ENCODE data around the gene IRX3. TPM values are rescaled to one million over a fixed set of nuclear protein-coding genes. Genes with fewer than 3 reads are reported as not detected.

IRX3 gene
- total and polyA plus RNA-seq, 10 donors: 0.03 to 0.23 (median 0.13) TPM; not detected in 7

DNA sequence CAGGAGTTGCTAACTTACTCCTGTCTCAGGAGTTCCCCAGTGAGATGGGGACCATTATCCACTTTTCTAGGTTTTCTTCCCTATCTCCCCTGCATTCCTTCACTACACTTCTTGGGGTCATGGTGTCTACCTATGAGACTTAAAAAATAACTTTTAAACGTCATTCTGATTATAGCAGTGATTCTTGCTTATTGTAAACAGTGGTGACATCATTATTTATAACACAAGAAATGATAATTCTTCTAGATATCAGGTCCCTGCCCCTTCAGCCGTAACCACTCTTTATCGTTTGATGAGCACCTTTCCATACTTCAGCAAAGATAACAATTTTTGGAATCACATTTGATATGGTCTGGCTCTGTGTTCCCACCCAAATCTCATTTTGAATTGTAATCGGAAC is 27.2 kb upstream of the IRX3 start:
- H3K27ac ChIP-seq: no peak overlapping the region
- H3K4me3 ChIP-seq: no peak overlapping the region
- no peaks in the 10 kb centered on the region for H3K36me3 ChIP-seq
- intact Hi-C loops (cut with DNase I; ENCODE audit: low total_unique reads): no loop called here
- WGBS, 5 donors: 77 to 87% (median 82%) methylated on average over 4 of the region's 4 CpGs
- H3K9me3 ChIP-seq: no peaks in the 10 kb centered on the region
- TF ChIP-seq POLR2AphosphoS5 (IDR thresholded peaks at IDR 0.05) (no peak), POLR2A (IDR thresholded peaks at IDR 0.05) (no peak)
- TF ChIP-seq, protein P1, sequence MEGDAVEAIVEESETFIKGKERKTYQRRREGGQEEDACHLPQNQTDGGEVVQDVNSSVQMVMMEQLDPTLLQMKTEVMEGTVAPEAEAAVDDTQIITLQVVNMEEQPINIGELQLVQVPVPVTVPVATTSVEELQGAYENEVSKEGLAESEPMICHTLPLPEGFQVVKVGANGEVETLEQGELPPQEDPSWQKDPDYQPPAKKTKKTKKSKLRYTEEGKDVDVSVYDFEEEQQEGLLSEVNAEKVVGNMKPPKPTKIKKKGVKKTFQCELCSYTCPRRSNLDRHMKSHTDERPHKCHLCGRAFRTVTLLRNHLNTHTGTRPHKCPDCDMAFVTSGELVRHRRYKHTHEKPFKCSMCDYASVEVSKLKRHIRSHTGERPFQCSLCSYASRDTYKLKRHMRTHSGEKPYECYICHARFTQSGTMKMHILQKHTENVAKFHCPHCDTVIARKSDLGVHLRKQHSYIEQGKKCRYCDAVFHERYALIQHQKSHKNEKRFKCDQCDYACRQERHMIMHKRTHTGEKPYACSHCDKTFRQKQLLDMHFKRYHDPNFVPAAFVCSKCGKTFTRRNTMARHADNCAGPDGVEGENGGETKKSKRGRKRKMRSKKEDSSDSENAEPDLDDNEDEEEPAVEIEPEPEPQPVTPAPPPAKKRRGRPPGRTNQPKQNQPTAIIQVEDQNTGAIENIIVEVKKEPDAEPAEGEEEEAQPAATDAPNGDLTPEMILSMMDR (IDR thresholded peaks at IDR 0.05 in 8 of 11, conservative IDR thresholded peaks at IDR 0.05 in 3 of 11): no peak
- no peaks in the 10 kb centered on the region for H3K4me1 ChIP-seq
- H3K27me3 ChIP-seq (replicated peaks in 1 of 7): peaks cover 0 to 6% (median 0%) of the 10 kb centered on the region in 7 donors
- DNase-seq: no peak

DNA sequence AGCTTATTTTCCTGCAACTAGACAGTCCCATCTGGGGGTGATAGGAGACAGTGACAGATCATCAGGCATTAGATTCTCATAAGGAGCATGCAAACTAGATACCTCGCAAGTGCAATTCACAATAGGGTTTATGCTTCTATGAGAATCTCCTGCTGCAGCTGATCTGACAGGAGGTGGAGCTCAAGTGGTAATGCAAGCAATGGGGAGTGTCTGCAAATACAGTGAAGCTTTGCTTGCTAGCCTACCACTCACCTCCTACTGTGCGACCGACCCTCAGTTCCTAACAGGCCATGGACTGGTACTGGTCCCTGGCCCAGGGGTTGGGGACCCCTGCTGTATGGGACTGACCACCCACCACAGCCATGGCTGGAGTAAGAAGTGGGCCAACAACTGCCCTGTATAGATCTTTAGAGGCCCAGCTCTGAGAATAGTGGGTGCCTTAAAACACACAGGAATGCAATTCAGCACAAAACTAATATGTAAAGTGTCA is 26.0 kb upstream of the IRX3 start:
- 82 to 97% (median 89%) methylated on average over 3 of the region's 3 CpGs for WGBS, 5 donors
- H3K27me3 ChIP-seq (replicated peaks in 1 of 7): peaks cover 0 to 6% (median 0%) of the 10 kb centered on the region in 7 donors
- intact Hi-C loops (cut with DNase I; ENCODE audit: low total_unique reads): no loop called here
- no peak overlapping the region for H3K4me3 ChIP-seq
- TF ChIP-seq, protein P1 (IDR thresholded peaks at IDR 0.05 in 8 of 11, conservative IDR thresholded peaks at IDR 0.05 in 3 of 11): no peak
- DNase-seq: no peak
- H3K27ac ChIP-seq: no peak overlapping the region
- H3K36me3 ChIP-seq: no peaks in the 10 kb centered on the region
- H3K4me1 ChIP-seq: no peaks in the 10 kb centered on the region
- no peaks in the 10 kb centered on the region for H3K9me3 ChIP-seq

DNA sequence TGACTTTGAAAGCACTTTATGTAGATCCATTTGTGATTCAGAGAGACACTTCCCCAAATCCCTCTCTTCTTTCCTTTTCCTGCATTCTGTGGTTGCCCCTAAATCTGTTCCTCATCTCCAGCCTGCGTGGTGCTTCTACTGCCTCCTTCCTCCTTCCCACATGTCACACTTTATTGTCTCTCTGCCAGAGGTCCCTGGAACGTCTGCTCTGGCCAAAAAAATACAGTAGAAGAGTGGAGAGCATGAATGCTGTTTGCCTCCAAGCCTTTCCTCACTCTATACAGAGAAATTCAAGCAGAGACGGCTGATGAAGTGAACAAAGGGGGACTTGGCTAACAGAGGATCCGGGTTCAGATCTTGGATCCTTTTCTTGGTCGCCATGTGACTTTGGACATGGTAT is 22.8 kb upstream of the IRX3 start:
- TF ChIP-seq, protein P1 (IDR thresholded peaks at IDR 0.05 in 8 of 11, conservative IDR thresholded peaks at IDR 0.05 in 3 of 11): no peak
- TF ChIP-seq POLR2AphosphoS5 (IDR thresholded peaks at IDR 0.05) (no peak), POLR2A (IDR thresholded peaks at IDR 0.05) (no peak)
- 52 to 58% (median 54%) methylated on average over 5 of the region's 5 CpGs for WGBS, 5 donors
- Histone ChIP-seq H3K4me1 (no peaks in the 10 kb centered on the region), H3K27ac (no peak overlapping the region), H3K36me3 (no peaks in the 10 kb centered on the region), H3K27me3 (replicated peaks in 1 of 7) (peaks cover 0 to 28% (median 0%) of the 10 kb centered on the region in 7 donors), H3K4me3 (no peak overlapping the region), H3K9me3 (no peaks in the 10 kb centered on the region)
- intact Hi-C loops (cut with DNase I; ENCODE audit: low total_unique reads): no loop called here
- DNase-seq: no peak

DNA sequence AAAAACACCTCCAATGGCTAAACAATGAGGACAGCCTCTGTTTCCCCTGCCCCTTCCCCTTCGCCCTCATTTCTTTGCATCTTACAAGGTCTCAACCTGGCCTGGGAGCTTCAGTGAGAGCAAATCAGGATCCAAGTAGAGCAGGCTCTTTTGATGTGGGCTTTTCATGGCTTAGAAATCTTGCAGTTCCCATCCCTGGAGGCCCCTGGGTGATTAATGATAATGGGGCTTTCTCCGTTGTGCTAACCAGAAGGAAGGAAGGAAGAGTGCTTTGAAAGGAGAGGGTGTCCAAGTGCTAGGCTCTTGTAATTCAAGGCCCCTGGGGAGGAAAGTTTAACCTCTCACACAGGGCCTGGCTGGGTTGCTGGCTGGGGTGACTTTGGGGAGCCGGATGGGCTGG is 18.5 kb upstream of the IRX3 start:
- Histone ChIP-seq H3K27me3 (replicated peaks in 1 of 7) (peaks cover 0 to 33% (median 0%) of the 10 kb centered on the region in 7 donors), H3K27ac (no peak overlapping the region), H3K9me3 (no peaks in the 10 kb centered on the region), H3K4me3 (no peak overlapping the region), H3K4me1 (no peaks in the 10 kb centered on the region), H3K36me3 (no peaks in the 10 kb centered on the region)
- WGBS, 5 donors: 41 to 64% (median 52%) methylated on average over 3 of the region's 3 CpGs
- TF ChIP-seq, protein P1 (IDR thresholded peaks at IDR 0.05 in 8 of 11, conservative IDR thresholded peaks at IDR 0.05 in 3 of 11): no peak
- no peak for TF ChIP-seq POLR2AphosphoS5 (IDR thresholded peaks at IDR 0.05)
- TF ChIP-seq POLR2A (IDR thresholded peaks at IDR 0.05): no peak
- no peak for DNase-seq
- intact Hi-C loops (cut with DNase I; ENCODE audit: low total_unique reads): no loop called here

Measured in spleen (tissue), 11 donors.